Measurements from ENCODE around the gene SORCS1. TPM values are rescaled to one million over a fixed set of nuclear protein-coding genes. Genes with fewer than 3 reads are reported as not detected.

Gene SORCS1
- total RNA-seq, 2 donors from 2014 or later = not detected

DNA sequence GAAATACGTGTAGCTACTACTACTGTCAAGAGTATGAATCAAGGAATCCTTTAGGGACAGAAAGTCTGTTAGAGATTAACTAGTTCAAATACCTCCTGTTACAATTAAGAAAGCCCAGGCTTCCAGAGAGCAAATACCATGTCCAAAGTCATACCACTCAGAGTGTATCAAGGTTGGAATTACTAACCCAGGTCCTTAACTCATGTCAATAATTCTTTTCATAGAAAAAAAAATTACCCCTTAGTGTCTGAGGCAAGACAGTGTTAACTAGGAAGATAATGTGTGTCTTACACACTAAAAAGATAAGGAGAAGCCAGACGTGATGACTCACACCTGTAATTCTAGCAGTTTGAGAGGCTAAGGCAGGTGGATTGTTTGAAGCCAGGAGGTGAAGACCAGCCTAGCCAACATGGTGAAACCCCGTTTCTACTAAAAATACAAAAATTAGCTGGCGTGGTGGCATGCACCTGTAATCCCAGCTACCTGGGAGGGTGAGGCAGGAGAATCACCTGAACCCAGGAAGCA lies 423.4 kb downstream of the SORCS1 start:
- Mint-ChIP-seq H3K36me3 (no peaks in the 10 kb centered on the region), H3K27ac (no peak overlapping the region), H3K9me3 (peaks cover 4 to 15% of the 10 kb centered on the region in 2 donors)
- DNase-seq (ENCODE audit: low spot score in 2 of 2) = no peak
- no peak for ATAC-seq

DNA sequence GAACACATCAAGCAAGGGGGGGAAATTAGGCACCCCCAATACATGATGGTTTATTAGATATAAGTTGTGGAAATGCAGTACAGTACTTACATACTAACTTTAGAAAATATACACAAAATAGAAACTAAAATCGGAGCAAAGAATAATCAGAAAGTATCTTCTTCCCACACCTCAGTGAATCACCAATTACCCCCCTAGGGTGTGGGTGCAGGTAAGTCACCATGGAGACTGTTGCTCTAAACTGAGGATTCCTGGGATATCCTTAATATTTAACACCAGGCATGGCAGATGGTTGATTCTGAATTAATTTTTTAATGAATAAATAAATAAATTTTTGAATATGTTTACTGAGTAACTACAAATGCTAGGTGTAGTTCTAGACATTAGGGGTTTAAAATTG lies 424.4 kb downstream of the SORCS1 start:
- DNase-seq (ENCODE audit: low spot score in 2 of 2) (no peak), ATAC-seq (no peak)
- H3K9me3 Mint-ChIP-seq = peaks cover 4 to 15% of the 10 kb centered on the region in 2 donors
- no peak overlapping the region for H3K27ac Mint-ChIP-seq
- no peaks in the 10 kb centered on the region for H3K36me3 Mint-ChIP-seq

- no peaks in the 10 kb centered on the region for H3K36me3 Mint-ChIP-seq
- DNase-seq (ENCODE audit: low spot score in 2 of 2) (no peak), ATAC-seq (no peak)
- H3K9me3 Mint-ChIP-seq = peaks cover 7 to 10% of the 10 kb centered on the region in 2 donors
- no peak overlapping the region for H3K27ac Mint-ChIP-seq
Measured at GRCh38 chr10:106734220-106734619, 430.3 kb downstream of the SORCS1 start.

DNA sequence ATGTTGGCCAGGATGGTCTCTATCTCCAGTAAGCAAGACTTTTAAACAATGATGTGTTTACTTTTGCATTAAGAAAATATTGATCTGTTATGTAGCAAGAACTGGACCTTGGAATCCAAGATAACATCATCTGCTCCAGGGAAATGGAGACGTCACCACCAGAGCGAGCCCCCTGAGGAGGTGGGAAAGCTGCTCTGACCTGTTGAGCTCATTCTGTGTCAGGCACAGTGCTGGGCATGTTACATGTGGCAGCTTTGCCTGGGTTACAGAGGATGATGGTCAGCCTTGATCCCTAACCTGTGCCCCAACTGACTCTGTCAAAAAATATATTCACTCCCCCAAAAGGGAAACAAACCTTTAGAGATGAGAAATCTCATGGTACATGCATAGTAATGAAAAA lies 436.3 kb downstream of the SORCS1 start:
- Mint-ChIP-seq H3K27ac (no peak overlapping the region), H3K9me3 (peaks cover 3 to 10% of the 10 kb centered on the region in 2 donors), H3K36me3 (no peaks in the 10 kb centered on the region)
- ATAC-seq = no peak
- DNase-seq (ENCODE audit: low spot score in 2 of 2) = no peak

GRCh38 chr10:106727170-106727569 lies 437.3 kb downstream of the SORCS1 start:
- Mint-ChIP-seq H3K36me3 (no peaks in the 10 kb centered on the region), H3K9me3 (peaks cover 3 to 10% of the 10 kb centered on the region in 2 donors), H3K27ac (no peak overlapping the region)
- ATAC-seq (no peak), DNase-seq (ENCODE audit: low spot score in 2 of 2) (no peak)

DNA sequence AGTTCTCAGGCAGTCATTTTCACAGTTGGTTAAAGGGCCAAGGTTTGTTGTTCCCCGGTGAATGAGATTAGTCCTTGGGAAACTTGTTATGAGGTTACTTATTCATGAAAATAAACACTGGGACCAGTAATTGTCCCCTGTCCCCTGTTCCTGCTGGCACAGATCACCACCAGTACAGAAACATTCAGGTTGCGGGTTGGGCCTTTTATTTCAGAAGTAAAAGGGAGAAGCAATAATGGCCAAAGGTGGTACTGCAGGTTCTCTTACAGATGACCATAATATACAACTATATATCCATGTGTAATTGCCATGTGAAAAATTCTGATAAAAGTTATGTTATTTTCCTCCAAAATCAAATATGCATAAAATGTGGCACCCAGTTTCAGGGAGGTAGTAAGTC lies 442.0 kb downstream of the SORCS1 start:
- Mint-ChIP-seq H3K36me3 (no peaks in the 10 kb centered on the region), H3K27ac (no peak overlapping the region), H3K9me3 (peaks cover 6 to 18% of the 10 kb centered on the region in 2 donors)
- DNase-seq (ENCODE audit: low spot score in 2 of 2) (no peak), ATAC-seq (no peak)

DNA sequence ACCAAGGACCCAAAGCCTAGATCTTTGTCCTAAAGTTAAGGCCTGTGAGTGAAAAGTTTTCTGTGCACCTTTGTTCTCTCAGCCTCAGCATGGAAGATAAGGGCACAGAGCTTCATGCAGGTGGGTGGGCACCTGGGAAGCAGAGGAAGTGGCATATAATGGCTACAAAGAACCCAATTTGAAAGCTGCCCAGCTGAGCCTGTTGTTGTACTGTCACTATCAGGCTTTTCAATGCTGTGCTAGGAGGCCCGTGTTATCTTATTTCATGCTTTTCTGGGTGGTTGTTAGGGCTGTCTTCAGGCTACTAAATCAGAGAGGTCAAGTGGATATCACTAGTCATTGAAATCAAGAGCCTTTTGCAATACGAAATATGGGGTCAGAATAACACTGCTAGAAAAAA lies 443.8 kb downstream of the SORCS1 start:
- ATAC-seq = no peak
- Mint-ChIP-seq H3K36me3 (no peaks in the 10 kb centered on the region), H3K9me3 (peaks cover 6 to 14% of the 10 kb centered on the region in 2 donors), H3K27ac (no peak overlapping the region)
- DNase-seq (ENCODE audit: low spot score in 2 of 2) = no peak

DNA sequence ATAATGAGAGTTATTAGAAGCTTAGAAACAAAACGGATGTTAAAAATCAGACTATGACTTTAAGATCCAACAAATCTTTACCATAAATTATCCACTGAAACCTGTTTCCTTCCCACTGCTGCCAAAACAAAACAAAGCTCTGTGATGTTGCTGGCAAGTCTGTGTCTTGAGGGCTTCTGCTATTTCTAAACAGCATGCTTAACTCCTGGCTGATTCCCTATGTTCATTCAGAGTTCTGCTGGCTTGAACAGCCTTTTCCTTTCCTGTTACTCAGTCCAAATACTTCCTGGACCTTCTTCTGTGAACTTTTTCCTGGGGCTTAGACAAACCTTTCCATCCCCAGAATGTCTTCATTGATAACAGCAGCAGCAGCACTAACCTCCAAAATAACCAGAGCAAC lies 448.1 kb downstream of the SORCS1 start:
- Mint-ChIP-seq H3K27ac (no peak overlapping the region), H3K36me3 (peaks cover 0 to 5% of the 10 kb centered on the region in 2 donors), H3K9me3 (peaks cover 6 to 18% of the 10 kb centered on the region in 2 donors)
- ATAC-seq = no peak
- DNase-seq (ENCODE audit: low spot score in 2 of 2) = no peak

GRCh38 chr10:106714734-106715555 lies 449.6 kb downstream of the SORCS1 start:
- no peak for ATAC-seq
- peaks cover 4 to 21% of the 10 kb centered on the region in 2 donors for H3K9me3 Mint-ChIP-seq
- H3K27ac Mint-ChIP-seq = no peak overlapping the region
- peaks cover 0 to 5% of the 10 kb centered on the region in 2 donors for H3K36me3 Mint-ChIP-seq
- no peak for DNase-seq (ENCODE audit: low spot score in 2 of 2)

DNA sequence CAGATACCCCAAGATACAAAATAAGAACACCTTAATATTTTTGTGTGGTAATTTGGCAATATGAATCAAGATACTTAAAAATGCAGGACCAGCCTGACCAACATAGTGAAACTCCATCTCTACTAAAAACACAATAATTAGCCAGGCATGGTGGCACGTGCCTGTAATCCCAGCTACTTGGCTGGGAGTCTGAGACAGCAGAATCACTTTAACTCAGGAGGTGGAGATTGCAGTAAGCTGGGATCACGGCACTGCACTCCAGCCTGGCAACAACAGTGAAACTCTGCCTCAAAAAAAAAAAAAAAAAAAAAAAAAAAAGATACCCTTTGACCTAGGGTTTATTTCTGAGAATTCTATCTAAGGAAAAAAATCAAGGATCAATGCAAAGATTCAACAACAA lies 450.7 kb downstream of the SORCS1 start:
- no peak overlapping the region for H3K27ac Mint-ChIP-seq
- peaks cover 0 to 15% of the 10 kb centered on the region in 2 donors for H3K9me3 Mint-ChIP-seq
- no peak for ATAC-seq
- DNase-seq (ENCODE audit: low spot score in 2 of 2) = no peak
- H3K36me3 Mint-ChIP-seq = peaks cover 0 to 5% of the 10 kb centered on the region in 2 donors

DNA sequence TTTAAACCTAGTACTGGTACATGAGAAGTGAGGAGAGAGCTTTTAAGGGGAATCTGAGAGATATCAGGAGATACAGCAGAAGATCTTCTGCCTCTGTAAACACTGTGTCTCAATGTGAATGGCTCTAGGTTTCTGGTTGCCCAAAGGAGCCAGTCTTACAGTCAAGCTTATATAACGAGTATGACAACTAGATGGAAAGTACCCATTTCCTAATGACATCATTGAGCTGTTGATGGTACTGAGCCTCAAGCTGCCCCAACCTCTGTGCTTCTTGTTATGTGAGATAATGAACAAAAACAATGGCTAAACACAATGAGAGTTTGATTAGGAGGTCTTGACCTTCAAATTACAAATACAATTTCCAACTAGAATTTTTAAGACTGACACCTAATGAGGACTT lies 451.5 kb downstream of the SORCS1 start:
- Mint-ChIP-seq H3K36me3 (peaks cover 0 to 5% of the 10 kb centered on the region in 2 donors), H3K9me3 (peaks cover 0 to 11% of the 10 kb centered on the region in 2 donors), H3K27ac (no peak overlapping the region)
- ATAC-seq (no peak), DNase-seq (ENCODE audit: low spot score in 2 of 2) (no peak)

GRCh38 chr10:106711313-106711906 lies 453.1 kb downstream of the SORCS1 start:
- ATAC-seq (peak in 1 of 2 donors; percentile 56), DNase-seq (ENCODE audit: low spot score in 2 of 2) (peak in 1 of 2 donors; percentile 45)
- peaks cover 0 to 5% of the 10 kb centered on the region in 2 donors for H3K36me3 Mint-ChIP-seq
- peaks cover 0 to 9% of the 10 kb centered on the region in 2 donors for H3K9me3 Mint-ChIP-seq
- no peak overlapping the region for H3K27ac Mint-ChIP-seq

GRCh38 chr10:106708506-106708905 lies 456.0 kb downstream of the SORCS1 start:
- no peak overlapping the region for H3K27ac Mint-ChIP-seq
- no peak for ATAC-seq
- H3K36me3 Mint-ChIP-seq = peaks cover 0 to 5% of the 10 kb centered on the region in 2 donors
- no peak for DNase-seq (ENCODE audit: low spot score in 2 of 2)
- peaks cover 0 to 9% of the 10 kb centered on the region in 2 donors for H3K9me3 Mint-ChIP-seq

GRCh38 chr10:106707657-106708056 lies 456.8 kb downstream of the SORCS1 start:
- Mint-ChIP-seq H3K27ac (no peak overlapping the region), H3K9me3 (peaks cover 0 to 9% of the 10 kb centered on the region in 2 donors), H3K36me3 (peaks cover 0 to 5% of the 10 kb centered on the region in 2 donors)
- DNase-seq (ENCODE audit: low spot score in 2 of 2) (no peak), ATAC-seq (no peak)

DNA sequence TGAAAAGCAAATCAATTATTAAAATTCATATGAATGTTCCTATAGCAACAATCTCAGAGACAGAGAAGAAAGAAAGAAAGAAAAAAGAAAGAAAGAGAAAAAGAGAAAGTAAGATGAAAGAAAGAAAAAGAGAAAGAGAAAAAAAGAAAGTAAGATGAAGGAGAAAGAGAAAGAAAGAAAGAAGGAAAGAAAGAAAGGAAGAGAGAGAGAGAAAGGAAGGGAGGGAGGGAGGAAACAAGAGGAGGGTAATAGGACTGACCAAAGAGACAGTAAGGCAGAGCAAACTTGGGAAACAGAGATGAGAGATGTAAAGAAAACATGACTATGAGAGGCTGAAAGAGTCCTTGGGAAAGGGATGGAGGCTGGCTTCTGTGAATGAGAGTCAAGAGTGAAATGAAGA lies 458.4 kb downstream of the SORCS1 start:
- no peak overlapping the region for H3K27ac Mint-ChIP-seq

GRCh38 chr10:106705681-106706100 lies 458.8 kb downstream of the SORCS1 start:
- H3K36me3 Mint-ChIP-seq = no peaks in the 10 kb centered on the region
- DNase-seq (ENCODE audit: low spot score in 2 of 2) = peak in 1 of 2 donors; percentile 50
- no peak overlapping the region for H3K27ac Mint-ChIP-seq
- peaks cover 0 to 3% of the 10 kb centered on the region in 2 donors for H3K9me3 Mint-ChIP-seq
- peak in 1 of 2 donors; percentile 53 for ATAC-seq

More for the DNA sequence above, 458.4 kb downstream of the SORCS1 start:
- DNase-seq (ENCODE audit: low spot score in 2 of 2) (no peak), ATAC-seq (no peak)
- Mint-ChIP-seq H3K9me3 (peaks cover 0 to 5% of the 10 kb centered on the region in 2 donors), H3K36me3 (no peaks in the 10 kb centered on the region)

DNA sequence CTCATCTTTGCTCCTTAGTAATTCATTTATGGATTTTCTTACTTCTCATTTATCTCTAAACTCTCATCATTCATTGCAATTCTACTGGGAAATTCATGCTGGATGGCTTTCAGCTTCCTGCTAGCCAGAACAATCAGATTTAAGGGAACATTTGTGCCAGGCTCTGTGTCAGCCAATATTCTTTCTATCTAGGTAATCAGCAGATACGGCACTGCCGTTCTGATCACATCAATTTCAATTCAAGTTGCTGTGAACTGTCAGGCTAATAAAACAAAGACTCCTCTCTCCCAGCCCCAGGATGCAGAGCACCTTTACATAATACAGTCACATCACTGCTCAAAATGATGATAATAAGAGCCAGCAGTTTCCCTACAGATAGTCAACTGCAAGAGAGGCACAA lies 468.3 kb downstream of the SORCS1 start:
- ATAC-seq (no peak), DNase-seq (ENCODE audit: low spot score in 2 of 2) (no peak)
- peaks cover 5% of the 10 kb centered on the region in 2 donors for H3K9me3 Mint-ChIP-seq
- no peaks in the 10 kb centered on the region for H3K36me3 Mint-ChIP-seq
- no peak overlapping the region for H3K27ac Mint-ChIP-seq

All from activated naive CD4-positive, alpha-beta T cell treated with anti-CD3 and anti-CD28 coated beads, Interleukin-2, amount 50 U/mL, for 72 hours (primary cell).